Heart right ventricle (tissue), 16 donors: ENCODE measurements around the gene IAH1. TPM values are rescaled to one million over a fixed set of nuclear protein-coding genes. Genes with fewer than 3 reads are reported as not detected.

Experiments
- ATAC-seq, 8 donors: fragments of 200-7000 bp; cut with Tn5 transposase; one replicate each; pipeline ENCODE4 v1.9.1; 2020; ENCODE audit warnings: mild to moderate bottlenecking in 8 of 8, moderate library complexity in 8 of 8, moderate number of reproducible peaks in 1 of 8
- DNase-seq, 2 donors: peaks; one replicate each; pipeline ENCODE4 v3.0.0-alpha.2; 2020
- H3K27ac ChIP-seq, 10 donors: fragments of 200-600 bp; sonication (generic) in 2 of 10; one replicate each; pipeline versions ENCODE4 v1.5.0 to v1.8.0; 2020 to 2022; ENCODE audit warnings: mild to moderate bottlenecking in 3 of 10
- H3K27me3 ChIP-seq, 7 donors: fragments of 200-600 bp; one replicate each; pipeline ENCODE4 v1.8.0; 2021 to 2022; ENCODE audit warnings: mild to moderate bottlenecking in 2 of 7
- H3K36me3 ChIP-seq, 9 donors: fragments of 200-600 bp; sonication (generic) in 1 of 9; one replicate each; pipeline versions ENCODE4 v1.5.0 to v1.8.0; 2020 to 2022; ENCODE audit warnings: mild to moderate bottlenecking in 2 of 9
- H3K4me1 ChIP-seq, 9 donors: fragments of 200-600 bp; sonication (generic) in 1 of 9; one replicate each; pipeline versions ENCODE4 v1.5.0 to v1.8.0; 2020 to 2022; ENCODE audit warnings: mild to moderate bottlenecking in 4 of 9
- H3K4me3 ChIP-seq, 10 donors: fragments of 200-600 bp; sonication (generic) in 2 of 10; one replicate each; pipeline versions ENCODE4 v1.5.0 to v1.8.0; 2020 to 2022; ENCODE audit warnings: mild to moderate bottlenecking in 7 of 10, moderate library complexity in 2 of 10
- H3K9me3 ChIP-seq, 11 donors: fragments of 200-600 bp in 10 of 11; sonication (generic) in 2 of 11; one replicate each; pipeline versions ENCODE4 v1.5.0 to v1.8.0; 2013 to 2022; ENCODE audit warnings: mild to moderate bottlenecking in 2 of 11, control low read depth in 1 of 11, moderate library complexity in 1 of 11
- CTCF ChIP-seq, 9 donors: fragments of 200-600 bp; sonication (generic) in 2 of 9; IDR thresholded peaks; one replicate each; pipeline versions ENCODE4 v1.5.0 to v1.8.0; 2021 to 2022; ENCODE audit warnings: antibody characterized with exemption in 9 of 9, mild to moderate bottlenecking in 5 of 9, moderate library complexity in 1 of 9
- WGBS, 2 donors: extraction: QIAGEN DNeasy Blood & Tissue Kit; methylation state at CpG; one replicate each; pipeline ENCODE4 v1.1.7; 2013; ENCODE audit warnings: inconsistent platforms in 1 of 2; 5-methylcytosine and 5-hydroxymethylcytosine counted together
- intact Hi-C, 10 donors: fragments of 100-400 bp; cut with DNase I; formaldehyde crosslinking; loops; one replicate each; pipeline versions ENCODE4 v1.11.1 to v1.14.2; 2022
- polyA plus RNA-seq, 2 donors: library from polyadenylated mRNA; stranded (reverse); fragments of 200-250 nt; gene quantifications; one replicate each; pipeline ENCODE4 v1.2.3, GENCODE V29; 2013
- total RNA-seq, 10 donors: library from RNA; stranded (reverse); fragmentation: NEBNext Ultra II Directional in 3 of 10; extraction: Animal tissue kit (Norgen Biotek cat#: 25700) in 3 of 10; gene quantifications; one replicate each; pipeline versions ENCODE4 v1.2.1 to v1.2.4, GENCODE V29; 2021 to 2023
- donor health status: Arrhythmogenic right ventricular cardiomyopathy.
- donor health status: ischemic (EF 13 %, LVEDD 7.1; RV severe dilation, severe dysfunction).
- donor health status: healthy with polysubstance abuse.
- donor health status: DM: no; HTN: yes; CAD: no.
- donor health status: DM: no; HTN: no; CAD: no.
- donor health status: ischemic (EF 25% LVEDD 6.9; RV normal size, moderate dysfunction).
- donor health status: ischemic (EF 25% LVEDD 5.7; RV mildly dilated, moderate dysfunction).
- donor health status: healthy.
- donor health status: DM: yes; HTN: yes; CAD: no.
- donor health status: Ischemic cardiomyopathy.
- donor health status: ischemic (EF 35%, LVEDD 5.7; RV mildly dilated, moderate dysfunction).
- donor health status: nonischemic (EF 11% LVEDD 7.7; RV severe dilation, severe dysfunction).
- donor health status: DM: yes; HTN: yes; CAD: no.
- donor health status: PGD.
- donor health status: ischemic (EF 29% LVEDD 5.4; RV normal size, mild dysfunction).
- donor health status: nonischemic (EF 23%, LVEDD 6.1; RV moderate dilation, normal function).

The IAH1 gene
- total and polyA plus RNA-seq, 12 donors = 77.1 to 103 (median 87.7) TPM

GRCh38 chr2:9443526-9443925, 30.8 kb upstream of the IAH1 start:
- intact Hi-C loops = no loop called here
- Histone ChIP-seq H3K27ac (no peak overlapping the region), H3K4me3 (no peak overlapping the region), H3K27me3 (no peaks in the 10 kb centered on the region), H3K9me3 (no peaks in the 10 kb centered on the region), H3K4me1 (no peaks in the 10 kb centered on the region), H3K36me3 (peaks cover 0 to 99% (median 37%) of the 10 kb centered on the region in 9 donors)
- TF ChIP-seq CTCF (IDR thresholded peaks at IDR 0.05) = no peak
- WGBS, 2 donors = 87 to 91% methylated on average over 5 of the region's 5 CpGs
- ATAC-seq (no peak), DNase-seq (no peak)

- ATAC-seq (no peak), DNase-seq (no peak)
- intact Hi-C loops = no loop called here
- Histone ChIP-seq H3K27me3 (no peaks in the 10 kb centered on the region), H3K4me1 (no peaks in the 10 kb centered on the region), H3K9me3 (no peaks in the 10 kb centered on the region), H3K4me3 (no peak overlapping the region), H3K27ac (no peak overlapping the region), H3K36me3 (peaks cover 0 to 99% (median 33%) of the 10 kb centered on the region in 9 donors)
- TF ChIP-seq CTCF (IDR thresholded peaks at IDR 0.05) = no peak
- WGBS, 2 donors = 90 to 96% methylated on average over 7 of the region's 7 CpGs
Measured at GRCh38 chr2:9445089-9445488, 29.3 kb upstream of the IAH1 start.

GRCh38 chr2:9451231-9451630, 23.1 kb upstream of the IAH1 start:
- no peak overlapping the region for H3K4me3 ChIP-seq
- H3K27me3 ChIP-seq = no peaks in the 10 kb centered on the region
- intact Hi-C loops = no loop called here
- no peak for TF ChIP-seq CTCF (IDR thresholded peaks at IDR 0.05)
- WGBS, 2 donors = 95 to 100% methylated on average over 1 of the region's 1 CpG
- H3K9me3 ChIP-seq = no peaks in the 10 kb centered on the region
- ATAC-seq (no peak), DNase-seq (no peak)
- peaks cover 0 to 97% (median 16%) of the 10 kb centered on the region in 9 donors for H3K36me3 ChIP-seq
- H3K4me1 ChIP-seq = no peaks in the 10 kb centered on the region
- no peak overlapping the region for H3K27ac ChIP-seq

GRCh38 chr2:9460441-9461017, 13.8 kb upstream of the IAH1 start:
- Histone ChIP-seq H3K9me3 (no peaks in the 10 kb centered on the region), H3K36me3 (peaks cover 0 to 96% (median 4%) of the 10 kb centered on the region in 9 donors), H3K4me1 (peaks cover 0 to 7% (median 0%) of the 10 kb centered on the region in 9 donors), H3K27me3 (no peaks in the 10 kb centered on the region), H3K4me3 (no peak overlapping the region), H3K27ac (no peak overlapping the region)
- DNase-seq = no peak
- TF ChIP-seq CTCF (IDR thresholded peaks at IDR 0.05) = no peak
- ATAC-seq = no peak
- intact Hi-C loops = no loop called here
- WGBS, 2 donors = 89 to 97% methylated on average over 3 of the region's 3 CpGs
